GM12878 (cell line): Measurements from ENCODE around the gene KCNN1. TPM values are rescaled to one million over a fixed set of nuclear protein-coding genes. Genes with fewer than 3 reads are reported as not detected.

ENCODE experiments used
- ATAC-seq: fragments of 200-7000 bp; cut with Tn5 transposase; 3 replicates; pipeline ENCODE4 v1.9.1; 2020; ENCODE audit warnings: mild to moderate bottlenecking, moderate library complexity
- BruUV-seq: library from RNA; stranded (reverse); fragments of 400-500 nt; replicated peaks from 2 replicates; lab custom pipeline; 2021; lab: Mats Ljungman, UMichigan
- CTCF ChIA-PET: fragments of 300-600 bp; sonication (Branson Sonifier 250); formaldehyde crosslinking; extraction: SDS; loops from one replicate; lab custom pipeline; 2021; ENCODE audit warnings: inconsistent platforms; lab: Yijun Ruan, JAX
- POLR2A ChIA-PET: fragments of 350-600 bp; formaldehyde crosslinking; extraction: SDS; loops from one replicate; lab custom pipeline; 2021; ENCODE audit warnings: inconsistent platforms; lab: Charles Lee
- RAD21 ChIA-PET: fragments of 300-600 bp; sonication (Branson Sonifier 250); formaldehyde crosslinking; loops from one replicate; lab custom pipeline; 2023; ENCODE audit warnings: antibody characterized with exemption; ENCODE audit not compliant: unreplicated experiment; lab: Charles Lee
- SMC1A ChIA-PET: fragments of 300-600 bp; sonication (Branson Sonifier 250); formaldehyde crosslinking; loops from one replicate; lab custom pipeline; 2023; ENCODE audit not compliant: unreplicated experiment, uncharacterized antibody; lab: Charles Lee
- DNase-seq: peaks from one replicate; pipeline ENCODE4 v3.0.0-alpha.2; 2011; ENCODE audit warnings: low read depth, low spot score
- FAIRE-seq: peaks from 3 replicates; lab custom pipeline; 2011; peaks lifted over from hg19 to GRCh38; lab: Jason Lieb, UNC
- H2AFZ ChIP-seq: 2 replicates; pipeline ENCODE4 v1.6.0; 2011; ENCODE audit warnings: low read depth, low read length, control low read depth; ENCODE audit not compliant: control insufficient read depth
- H3K27ac ChIP-seq: 2 replicates; pipeline ENCODE4 v1.5.1; 2011; ENCODE audit warnings: control low read depth; ENCODE audit not compliant: control insufficient read depth, insufficient read depth
- H3K27me3 ChIP-seq, 2 experiments: replicated peaks in 1 of 2; 2 replicates each; pipeline versions ENCODE4 v1.6.0 to v1.6.1; 2011; ENCODE audit warnings: low read length in 1 of 2; ENCODE audit not compliant: control insufficient read depth in 2 of 2, insufficient read depth in 2 of 2
- H3K36me3 ChIP-seq, 2 experiments: 2 replicates each; pipeline ENCODE4 v1.5.1; 2011; ENCODE audit warnings: low read length in 1 of 2; ENCODE audit not compliant: control insufficient read depth in 2 of 2, insufficient read depth in 2 of 2
- H3K4me1 ChIP-seq: 2 replicates; pipeline ENCODE4 v1.6.1; 2011; ENCODE audit warnings: mild to moderate bottlenecking, low read length, moderate library complexity, mixed read lengths; ENCODE audit not compliant: control insufficient read depth, insufficient read depth
- H3K4me2 ChIP-seq: 2 replicates; pipeline ENCODE4 v1.6.0; 2011; ENCODE audit warnings: control low read depth; ENCODE audit not compliant: control insufficient read depth, insufficient read depth
- H3K4me3 ChIP-seq: fragments of 200-600 bp; sonication (generic); 2 replicates; pipeline ENCODE4 v1.5.1; 2016
- H3K79me2 ChIP-seq: 2 replicates; pipeline ENCODE4 v1.6.0; 2011; ENCODE audit warnings: low read length; ENCODE audit not compliant: control insufficient read depth, insufficient read depth
- H3K9ac ChIP-seq: 2 replicates; pipeline ENCODE4 v1.8.0; 2011; ENCODE audit warnings: low read length, control low read depth, mixed read lengths; ENCODE audit not compliant: control insufficient read depth, insufficient read depth
- H3K9me3 ChIP-seq: replicated peaks from 3 replicates; pipeline ENCODE4 v1.5.1; 2011; ENCODE audit warnings: mild to moderate bottlenecking, low read length; ENCODE audit not compliant: control insufficient read depth, insufficient read depth
- H4K20me1 ChIP-seq: 2 replicates; pipeline ENCODE4 v1.6.0; 2011; ENCODE audit not compliant: control insufficient read depth, insufficient read depth
- ATF7 ChIP-seq: fragments of 450-650 bp; IDR thresholded peaks from 2 replicates; pipeline ENCODE4 v1.6.1; 2016; ENCODE audit warnings: low read depth, mild to moderate bottlenecking
- BCLAF1 ChIP-seq: fragments of 450-650 bp; IDR thresholded peaks from 2 replicates; pipeline ENCODE4 v1.6.1; 2017; ENCODE audit warnings: antibody characterized with exemption, mild to moderate bottlenecking, moderate library complexity
- CHD1 ChIP-seq: IDR thresholded peaks from 2 replicates; pipeline ENCODE4 v1.6.1; 2012; ENCODE audit warnings: low read depth, low read length, improper control_type of control experiment
- CHD2 ChIP-seq: IDR thresholded peaks from 2 replicates; pipeline ENCODE4 v1.6.1; 2011; ENCODE audit warnings: low read depth, low read length, improper control_type of control experiment, borderline replicate concordance
- CHD4 ChIP-seq: fragments of 200-600 bp; sonication (generic); IDR thresholded peaks from 2 replicates; pipeline ENCODE4 v1.6.1; 2016; ENCODE audit warnings: mild to moderate bottlenecking
- CREM ChIP-seq: IDR thresholded peaks from 2 replicates; pipeline ENCODE4 v1.6.1; 2014; ENCODE audit warnings: antibody characterized with exemption, low read depth
- CUX1 ChIP-seq: IDR thresholded peaks from 2 replicates; pipeline ENCODE4 v1.6.1; 2012; ENCODE audit warnings: improper control_type of control experiment, low read depth, low read length; ENCODE audit not compliant: insufficient replicate concordance
- EZH2 ChIP-seq: IDR thresholded peaks from 2 replicates; pipeline ENCODE4 v1.6.1; 2012; ENCODE audit warnings: low read depth, mild to moderate bottlenecking, control low read depth, inconsistent platforms, low read length, borderline replicate concordance; ENCODE audit not compliant: control insufficient read depth
- FOS ChIP-seq: IDR thresholded peaks from 3 replicates; pipeline ENCODE4 v1.6.1; 2011; ENCODE audit warnings: borderline replicate concordance; ENCODE audit not compliant: insufficient read length; ENCODE audit errors: extremely low read depth
- HDAC2 ChIP-seq: fragments of 200-600 bp; sonication (generic); IDR thresholded peaks from 2 replicates; pipeline ENCODE4 v1.6.1; 2017
- KDM1A ChIP-seq: fragments of 200-600 bp; sonication (generic); IDR thresholded peaks from 2 replicates; pipeline ENCODE4 v1.6.1; 2016; ENCODE audit warnings: borderline replicate concordance
- MYB ChIP-seq: fragments of 150-350 bp; IDR thresholded peaks from 2 replicates; pipeline ENCODE4 v1.6.1; 2014; ENCODE audit warnings: mild to moderate bottlenecking, low read depth, low read length, borderline replicate concordance
- NFIC ChIP-seq: IDR thresholded peaks from 2 replicates; pipeline ENCODE4 v1.6.1; 2012; ENCODE audit warnings: low read depth, mild to moderate bottlenecking, inconsistent platforms, low read length, moderate library complexity
- NR2C2 ChIP-seq: IDR thresholded peaks from 2 replicates; pipeline ENCODE4 v1.6.1; 2011; ENCODE audit warnings: borderline replicate concordance, low read depth; ENCODE audit not compliant: control insufficient read depth, insufficient read length
- RAD51 ChIP-seq: fragments of 450-650 bp; IDR thresholded peaks from 2 replicates; pipeline ENCODE4 v1.6.1; 2016; ENCODE audit warnings: moderate library complexity, mild to moderate bottlenecking, inconsistent platforms
- RFX5 ChIP-seq: IDR thresholded peaks from 2 replicates; pipeline ENCODE4 v1.6.1; 2011; ENCODE audit warnings: low read depth, low read length, improper control_type of control experiment
- SIN3A ChIP-seq: IDR thresholded peaks from 2 replicates; pipeline ENCODE4 v1.6.1; 2012; ENCODE audit warnings: low read depth, low read length, improper control_type of control experiment
- SIX5 ChIP-seq: IDR thresholded peaks from 2 replicates; pipeline ENCODE4 v1.6.1; 2011; ENCODE audit warnings: mild to moderate bottlenecking, low read depth, low read length, moderate library complexity; ENCODE audit not compliant: severe bottlenecking
- TCF3 ChIP-seq: IDR thresholded peaks from 2 replicates; pipeline ENCODE4 v1.6.1; 2012; ENCODE audit warnings: low read depth, mild to moderate bottlenecking, low read length, borderline replicate concordance; ENCODE audit not compliant: insufficient read depth
- WGBS: methylation state at CpG from one replicate; pipeline ENCODE4 v1.1.6; 2016; ENCODE audit warnings: low lambda C conversion rate; ENCODE audit not compliant: insufficient replicate concordance, insufficient coverage; ENCODE audit errors: missing lambda C conversion rate; 5-methylcytosine and 5-hydroxymethylcytosine counted together
- in situ Hi-C: fragments of 300-500 bp; cut with MboI; formaldehyde crosslinking; loops from 9 replicates; pipeline ENCODE4 v1.14.3; 2018; ENCODE audit warnings: mixed read lengths
- intact Hi-C: fragments of 100-400 bp; cut with micrococcal nuclease; formaldehyde crosslinking; loops from one replicate; pipeline ENCODE4 v1.14.2; 2022; ENCODE audit not compliant: unreplicated experiment
- polyA plus RNA-seq, 11 experiments: library from polyadenylated mRNA; depleted of rRNA in 4 of 11; unstranded in 6 of 11; stranded (reverse) in 5 of 11; fragments of >200 nt; fragmentation: Nextera tagmentation in 4 of 11; fragmentation: Illumina TruSeq in 1 of 11; extraction: Ambion mirVana in 4 of 11; extraction: Trizol in 1 of 11; gene quantifications; 1 replicate in 1 of 11; 2 replicates in 10 of 11; pipeline versions ENCODE4 v1.2.1 to v1.2.3, GENCODE V29; 2011 to 2016; ENCODE audit warnings: inconsistent platforms in 2 of 11, missing spikeins in 2 of 11, low read depth in 1 of 11
- total RNA-seq, 4 experiments: library from RNA; depleted of rRNA in 3 of 4; stranded (reverse); fragments of >200 nt in 3 of 4; fragmentation: Illumina TruSeq in 1 of 4; extraction: Trizol in 1 of 4; gene quantifications; 2 replicates each; pipeline versions ENCODE4 v1.2.1 to v1.2.3, GENCODE V29; 2013 to 2021

Gene KCNN1
- total and polyA plus RNA-seq, 10 of the 15 experiments (the other 5 are each of a cell fraction or from before 2014, with no cell fraction given), result 0.02 to 0.95 (median 0.16) TPM; not detected in 1

GRCh38 chr19:17988161-17988560 is 21.3 kb downstream of the KCNN1 start:
- ChIA-PET SMC1A (no interaction called here), POLR2A (interaction anchor here (0.6 to 0.7 kb wide), 3 partner anchors 8 to 30 kb away, joined by 3 to 10 read pairs (median 4); no protein-coding TSS in a partner anchor)
- Histone ChIP-seq H3K27me3 (no peaks in the 10 kb centered on the region), H3K9ac (no peak overlapping the region), H3K27ac (no peak overlapping the region), H3K4me1 (no peaks in the 10 kb centered on the region)
- intact Hi-C loops, result no loop called here
- no peak for ATAC-seq
- TF ChIP-seq CREM, result no peak
- no peak for TF ChIP-seq CHD1
- TF ChIP-seq SIX5, result no peak
- TF ChIP-seq CHD4, result no peak
- no peak for TF ChIP-seq RAD51
- TF ChIP-seq MYB, result no peak
- TF ChIP-seq RFX5, result no peak
- TF ChIP-seq CUX1, result no peak
- no peak for TF ChIP-seq KDM1A
- no peak for TF ChIP-seq NFIC
- TF ChIP-seq BCLAF1, result no peak
- TF ChIP-seq FOS, result no peak
- no peak for TF ChIP-seq EZH2
- TF ChIP-seq HDAC2, result no peak
- no peak for TF ChIP-seq TCF3
- TF ChIP-seq SIN3A, result no peak
- no peak for TF ChIP-seq NR2C2
- no peak for TF ChIP-seq CHD2
- no peak for TF ChIP-seq ATF7
- TF ChIP-seq, all 136 proteins: peak for 0
- in situ Hi-C loops, result loop anchor here (5.0 kb wide), 1 partner anchor 121 kb away; no protein-coding TSS in a partner anchor
- ChIA-PET CTCF (interaction anchor here (0.5 to 1.1 kb wide), 5 partner anchors 9 to 50 kb away, joined by 3 to 4 read pairs (median 3); no protein-coding TSS in a partner anchor), RAD21 (no interaction called here)
- Histone ChIP-seq H3K4me2 (no peak overlapping the region), H4K20me1 (no peaks in the 10 kb centered on the region), H3K36me3 (no peaks in the 10 kb centered on the region), H3K4me3 (no peak overlapping the region), H3K9me3 (no peaks in the 10 kb centered on the region), H2AFZ (no peak overlapping the region), H3K79me2 (no peaks in the 10 kb centered on the region)
- BruUV-seq, result no TSS peak
- FAIRE-seq (no peak), DNase-seq (no peak)
- WGBS, result 69% methylated on average over 12 of the region's 13 CpGs
